SHP77 (cell line): ENCODE measurements around the gene CBL.
"Not testable (repeated sequence)": the region's sequence is repeated elsewhere in the genome, so short reads cannot be mapped to it uniquely, and the experiment has no call there.

Source experiments
- DNase-seq, 2 experiments: peaks; one replicate each; lab custom pipeline; 2025; lab: John Stamatoyannopoulos, UW

CBL gene

DNA sequence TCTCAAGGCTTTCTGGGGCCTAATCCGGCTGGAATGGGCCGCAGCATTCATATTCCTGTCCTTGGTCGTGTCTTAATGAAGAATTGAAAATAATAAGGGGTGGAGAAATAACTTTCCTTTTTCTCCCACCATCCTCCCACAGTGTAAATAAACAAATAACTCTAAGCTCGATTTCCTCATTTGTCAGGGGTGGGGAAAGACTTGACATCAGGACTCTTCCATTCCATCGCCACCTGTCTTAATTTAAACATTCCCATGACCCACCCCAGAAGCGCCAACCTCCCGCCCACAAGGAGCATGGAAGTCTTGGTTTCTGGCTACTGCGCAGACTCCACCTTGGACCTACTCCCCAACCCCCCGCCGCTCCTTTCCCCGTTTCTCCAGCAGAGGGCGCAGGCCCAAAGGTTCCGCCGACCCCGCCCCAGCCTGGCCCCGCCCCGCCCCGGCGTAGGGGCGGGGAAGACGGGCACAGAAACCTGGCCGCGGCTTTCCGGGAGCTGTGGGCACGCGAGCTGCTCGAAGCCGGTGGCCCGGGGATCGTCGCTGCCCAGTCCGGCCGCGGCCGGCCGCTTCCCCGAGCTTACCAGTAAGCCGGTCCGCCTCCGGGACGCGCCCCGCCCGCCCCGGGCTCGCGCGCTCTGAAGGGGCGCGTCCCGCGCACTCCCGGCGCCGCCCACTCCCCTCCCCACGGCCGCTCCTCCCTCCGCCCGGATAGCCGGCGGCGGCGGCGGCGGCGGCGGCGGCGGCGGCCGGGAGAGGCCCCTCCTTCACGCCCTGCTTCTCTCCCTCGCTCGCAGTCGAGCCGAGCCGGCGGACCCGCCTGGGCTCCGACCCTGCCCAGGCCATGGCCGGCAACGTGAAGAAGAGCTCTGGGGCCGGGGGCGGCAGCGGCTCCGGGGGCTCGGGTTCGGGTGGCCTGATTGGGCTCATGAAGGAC lies at the start of gene CBL:
CBL (plus strand) TSS at position 766 of the 937 bp plus-strand sequence; CDS start at position 845, 79 bp downstream.
- DNase-seq: peak; percentile 85 to 87

DNA sequence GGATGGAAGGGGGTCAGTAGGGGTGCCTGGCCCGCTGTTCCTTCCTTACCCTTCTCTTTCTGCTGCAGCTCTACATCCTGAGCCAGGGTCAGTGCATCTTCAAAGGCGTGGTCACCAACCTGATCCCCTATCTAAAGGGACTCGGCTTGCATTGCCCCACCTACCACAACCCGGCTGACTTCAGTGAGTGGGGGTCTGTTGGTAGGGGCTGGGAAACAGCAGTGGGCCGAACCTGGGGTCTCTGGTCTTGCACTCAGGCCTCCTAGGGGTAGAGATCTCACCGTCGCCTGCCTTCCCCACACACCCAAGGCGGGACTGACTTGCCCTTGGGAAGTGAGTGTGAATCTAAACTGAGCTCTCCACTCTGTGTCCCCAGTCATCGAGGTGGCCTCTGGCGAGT lies 49.6 kb upstream of the CBL start:
- DNase-seq: no peak

DNA sequence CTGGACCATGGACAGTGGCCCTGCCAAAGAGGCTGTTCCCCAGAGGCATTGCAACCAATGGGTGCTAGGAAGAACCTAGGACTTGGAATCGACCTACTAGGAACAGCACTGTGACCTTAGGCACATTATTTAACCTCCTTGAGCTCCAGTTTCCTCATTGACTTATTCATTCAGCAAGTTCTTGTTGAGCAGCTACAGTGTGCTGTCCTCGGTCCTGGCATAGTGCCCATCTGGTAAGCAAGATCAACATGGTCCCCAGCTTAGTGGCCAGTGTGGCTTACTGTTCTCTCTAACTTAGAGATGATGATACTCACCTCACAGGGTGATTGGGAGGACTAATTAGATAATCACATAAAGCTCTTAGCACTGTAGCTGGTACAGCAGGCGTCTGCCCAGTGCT lies 49.1 kb upstream of the CBL start:
- DNase-seq: no peak

DNA sequence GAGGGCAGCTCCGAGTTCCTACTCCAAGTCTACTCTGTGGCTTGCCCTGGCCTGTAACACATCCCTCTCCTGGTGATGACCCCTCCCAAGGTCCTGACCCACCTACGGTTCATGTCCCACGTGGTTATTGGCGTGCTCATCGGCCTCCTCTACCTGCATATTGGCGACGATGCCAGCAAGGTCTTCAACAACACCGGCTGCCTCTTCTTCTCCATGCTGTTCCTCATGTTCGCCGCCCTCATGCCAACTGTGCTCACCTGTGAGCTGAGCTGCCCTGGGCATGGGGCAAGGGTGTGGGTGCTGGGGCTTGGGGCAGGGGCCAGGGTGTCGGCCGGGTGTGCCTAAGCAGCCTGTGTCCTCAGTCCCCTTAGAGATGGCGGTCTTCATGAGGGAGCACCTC lies 47.7 kb upstream of the CBL start:
- DNase-seq: no peak

DNA sequence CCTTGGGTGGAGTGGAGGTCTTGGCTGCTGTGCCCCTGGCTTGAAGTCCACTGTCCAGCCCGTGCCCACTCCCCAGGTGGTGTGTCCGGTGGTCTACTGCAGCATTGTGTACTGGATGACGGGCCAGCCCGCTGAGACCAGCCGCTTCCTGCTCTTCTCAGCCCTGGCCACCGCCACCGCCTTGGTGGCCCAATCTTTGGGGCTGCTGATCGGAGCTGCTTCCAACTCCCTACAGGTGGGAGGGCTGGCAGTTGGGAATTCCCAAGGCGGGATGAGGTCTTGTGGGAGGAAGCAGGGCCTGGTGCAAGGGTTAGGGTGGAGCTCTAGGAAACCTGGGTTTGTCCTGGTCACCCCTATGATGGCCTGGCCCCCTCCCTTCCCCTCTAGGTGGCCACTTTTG lies 46.0 kb upstream of the CBL start:
- DNase-seq: no peak

DNA sequence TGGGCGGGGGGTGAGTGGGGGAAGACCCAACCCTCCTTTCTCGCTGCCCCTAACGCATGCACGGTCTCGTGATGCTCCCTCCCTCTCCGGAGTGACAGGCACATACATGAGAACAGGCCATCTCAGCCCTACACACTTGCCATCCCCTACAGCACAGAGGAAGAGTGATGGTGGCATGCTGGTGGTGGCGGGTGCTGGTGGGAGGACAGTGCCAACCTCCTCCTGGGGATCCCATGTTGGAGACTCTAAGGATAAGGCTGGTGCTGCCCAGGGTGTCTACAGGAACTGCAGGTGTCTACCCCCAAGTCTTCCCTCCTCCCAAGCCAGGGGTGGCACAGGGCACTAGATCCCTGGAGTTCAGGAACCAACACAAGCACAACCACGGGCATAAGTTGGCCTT lies 44.3 kb upstream of the CBL start:
- no peak for DNase-seq

DNA sequence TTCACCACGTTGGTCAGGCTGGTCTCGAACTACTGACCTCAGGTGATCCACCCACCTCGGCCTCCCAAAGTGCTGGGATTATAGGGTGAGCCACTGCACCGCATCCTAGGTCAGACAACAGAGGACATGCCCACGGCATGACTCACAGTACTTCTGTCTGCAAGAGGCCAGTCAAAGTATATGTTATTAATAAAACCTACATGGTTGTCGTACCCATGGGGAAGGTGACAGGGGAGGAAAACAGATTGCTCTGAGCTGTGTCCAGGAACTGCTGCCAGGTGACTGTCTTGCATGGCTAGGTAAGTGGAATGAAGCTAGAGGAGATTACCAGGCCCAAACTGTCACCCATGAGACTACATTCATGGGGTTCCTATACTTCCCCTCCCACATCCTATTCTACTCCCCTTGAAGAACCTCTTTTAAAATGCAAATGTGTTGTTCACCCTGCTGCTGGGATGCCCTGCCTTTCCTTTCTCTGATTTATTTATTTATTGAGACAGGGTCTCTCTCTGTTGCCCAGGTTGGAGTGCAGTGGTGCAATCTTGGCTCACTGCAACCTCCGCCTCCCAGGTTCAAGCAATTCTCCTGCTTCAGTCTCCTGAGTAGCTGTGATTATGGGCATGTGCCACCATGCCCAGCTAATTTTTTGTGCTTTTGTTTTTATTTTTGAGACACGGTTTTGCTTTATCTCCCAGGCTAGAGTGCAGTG lies 39.6 kb upstream of the CBL start:
- DNase-seq: no peak

- not testable (repeated sequence) for DNase-seq
Observed at GRCh38 chr11:119167077-119167458, 39.1 kb upstream of the CBL start.

DNA sequence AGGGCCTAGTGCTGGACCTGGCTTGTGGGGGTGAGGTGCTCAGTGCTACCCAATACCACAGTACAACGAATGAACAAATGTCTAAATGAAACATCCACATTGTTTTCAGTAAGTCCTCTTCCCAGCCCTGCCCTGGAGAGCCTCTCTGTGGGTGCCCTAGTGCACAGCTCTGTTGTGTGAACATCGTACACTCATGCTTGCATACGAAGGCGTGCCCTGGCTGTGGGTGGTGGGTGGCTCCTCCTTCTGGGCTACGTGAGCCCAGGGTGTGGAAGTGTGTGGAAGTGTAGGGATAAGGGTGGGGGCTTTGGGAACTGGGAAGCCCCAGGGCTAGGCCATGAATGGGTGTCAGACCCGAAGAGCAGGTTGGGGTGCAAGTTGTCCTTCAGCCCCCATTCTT lies 38.2 kb upstream of the CBL start:
- DNase-seq: no peak

DNA sequence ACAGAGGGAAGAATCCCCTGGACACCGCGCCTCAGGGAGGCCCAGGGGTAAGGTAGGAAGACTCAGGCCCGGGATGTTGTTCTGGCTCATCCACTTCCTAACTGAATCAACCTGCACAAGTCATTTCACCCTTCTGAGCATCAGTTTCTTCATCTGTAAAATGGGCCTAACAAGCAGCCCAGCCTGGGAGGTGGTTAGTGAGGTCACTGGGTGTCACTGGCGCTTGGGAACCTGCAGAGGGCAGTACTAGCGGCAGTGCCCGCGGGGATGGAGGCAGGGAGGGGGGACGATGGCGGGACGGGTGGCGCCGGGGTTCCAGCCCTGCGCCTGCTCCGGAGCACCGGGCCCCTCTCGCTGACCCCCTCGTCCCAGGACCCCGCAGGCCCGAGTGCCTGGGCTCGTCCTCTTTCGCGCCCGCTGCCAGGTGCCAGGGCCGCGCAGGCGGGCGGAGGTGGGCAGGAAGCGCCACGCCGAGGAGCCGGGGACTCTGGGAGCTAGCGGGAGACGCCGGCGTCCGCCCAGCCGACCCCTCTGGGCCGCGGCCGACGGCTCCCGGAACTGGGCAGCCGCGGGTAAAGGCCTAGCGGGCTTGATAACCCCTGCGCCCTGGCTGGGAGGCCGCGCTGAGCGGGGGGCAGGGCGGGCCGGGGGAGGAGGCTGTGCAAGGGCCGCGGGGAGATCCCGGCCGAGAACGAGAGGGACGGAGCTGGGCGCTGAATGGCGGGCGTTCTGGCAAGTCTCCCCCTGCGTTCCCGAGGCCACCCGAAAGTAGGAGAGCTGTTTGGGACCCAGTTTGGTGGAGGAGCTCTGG lies 37.5 kb upstream of the CBL start, which contains the start of gene NLRX1:
NLRX1 (plus strand) TSS at position 255 of the 811 bp plus-strand sequence. CDS start 2,679 bp downstream, outside the sequence.
- peak; percentile 74 to 79 for DNase-seq

DNA sequence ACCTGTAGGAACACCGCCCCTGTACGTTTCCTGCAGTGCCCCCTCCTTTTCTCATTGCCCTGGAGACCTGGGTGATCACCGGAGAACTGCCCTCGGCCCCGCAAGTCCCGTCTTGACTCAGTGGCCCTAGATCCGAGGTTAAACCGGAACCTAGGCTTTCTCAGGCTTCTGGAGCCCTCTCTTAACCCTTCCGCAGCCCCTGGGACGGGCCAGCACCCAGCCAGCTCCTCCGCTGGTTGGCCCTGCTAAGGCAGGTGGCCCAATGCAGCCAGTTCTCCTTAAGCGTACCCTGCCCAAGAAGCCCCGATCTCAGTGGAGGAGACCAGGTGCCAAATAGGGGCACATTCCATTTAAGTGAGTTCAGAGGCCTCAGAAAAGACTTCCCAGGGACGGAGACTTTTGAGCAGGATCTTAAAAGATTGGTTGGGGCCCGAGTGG lies 36.8 kb upstream of the CBL start:
- no peak for DNase-seq

DNA sequence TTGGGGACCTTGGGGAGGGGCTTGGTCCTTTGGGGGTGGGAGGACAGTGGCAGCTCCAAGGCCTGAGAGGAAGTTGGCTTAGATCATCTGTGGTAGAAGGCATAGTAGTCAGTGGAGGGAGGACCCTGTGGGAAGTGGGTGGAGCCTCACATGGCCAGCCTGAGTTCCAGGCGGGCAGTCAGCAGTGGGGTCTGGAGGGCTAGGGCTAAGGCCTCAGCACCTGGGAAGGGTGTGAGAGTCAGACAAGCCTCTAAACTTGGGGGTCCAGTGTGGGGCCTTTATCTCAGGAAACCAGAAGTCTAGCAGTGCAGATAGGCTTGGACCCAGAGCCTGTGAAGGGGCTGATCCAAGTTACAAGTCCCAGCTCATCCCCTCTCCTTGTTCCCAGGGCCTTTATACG lies 33.6 kb upstream of the CBL start:
- no peak for DNase-seq

GRCh38 chr11:119173453-119173852 lies 32.7 kb upstream of the CBL start:
- DNase-seq: no peak

DNA sequence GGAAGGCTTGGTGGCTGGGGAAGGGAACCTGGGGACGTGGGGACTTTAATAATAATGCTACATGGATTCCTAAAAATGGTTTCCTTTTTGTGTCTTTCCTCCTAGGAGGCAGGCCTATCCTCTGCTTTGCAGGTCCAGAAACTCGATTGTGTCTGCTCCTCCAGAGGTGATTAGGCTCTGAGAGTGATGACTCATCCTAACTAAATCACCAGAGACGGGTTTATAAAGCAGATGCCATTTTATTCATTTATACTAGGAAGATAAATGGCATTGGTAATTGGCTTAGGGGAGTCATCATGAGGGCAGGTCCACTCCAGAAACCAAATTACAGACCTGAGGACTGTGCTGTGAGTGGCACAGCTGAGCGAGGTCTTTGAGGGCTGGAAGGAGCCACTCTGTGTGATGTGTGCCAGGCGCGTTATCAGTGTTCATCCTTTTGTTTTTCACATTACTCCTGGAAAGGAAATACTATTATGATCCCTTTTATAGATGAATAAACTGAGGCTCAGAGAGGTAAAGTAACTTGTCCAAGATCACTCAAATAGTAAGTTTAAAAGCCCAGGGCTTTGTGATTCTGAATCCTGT lies 30.6 kb upstream of the CBL start:
- peak; percentile 33 to 40 for DNase-seq

GRCh38 chr11:119178166-119178680 lies 27.9 kb upstream of the CBL start:
- DNase-seq: no peak

DNA sequence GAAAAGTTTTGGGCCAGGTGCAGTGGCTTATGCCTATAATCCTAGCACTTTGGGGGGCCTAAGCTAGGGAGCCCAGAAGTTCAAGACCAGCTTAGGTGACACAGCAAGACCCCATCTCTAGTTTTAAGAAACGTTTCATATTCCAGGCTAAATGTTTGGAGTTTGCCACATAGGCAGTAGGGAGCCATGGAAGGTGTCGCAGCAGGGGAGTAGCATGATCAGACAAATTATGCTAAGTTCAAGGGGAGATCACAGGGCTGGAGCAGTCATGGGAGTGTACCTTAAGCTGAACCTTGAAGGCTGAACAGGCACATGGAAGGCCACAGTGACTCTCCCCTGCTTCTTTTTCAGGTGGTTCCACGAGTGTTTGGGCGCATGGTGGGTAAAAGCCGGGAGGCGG lies 26.8 kb upstream of the CBL start:
- no peak for DNase-seq

GRCh38 chr11:119179983-119180382 lies 26.2 kb upstream of the CBL start:
- DNase-seq: peak; percentile 93 to 96

DNA sequence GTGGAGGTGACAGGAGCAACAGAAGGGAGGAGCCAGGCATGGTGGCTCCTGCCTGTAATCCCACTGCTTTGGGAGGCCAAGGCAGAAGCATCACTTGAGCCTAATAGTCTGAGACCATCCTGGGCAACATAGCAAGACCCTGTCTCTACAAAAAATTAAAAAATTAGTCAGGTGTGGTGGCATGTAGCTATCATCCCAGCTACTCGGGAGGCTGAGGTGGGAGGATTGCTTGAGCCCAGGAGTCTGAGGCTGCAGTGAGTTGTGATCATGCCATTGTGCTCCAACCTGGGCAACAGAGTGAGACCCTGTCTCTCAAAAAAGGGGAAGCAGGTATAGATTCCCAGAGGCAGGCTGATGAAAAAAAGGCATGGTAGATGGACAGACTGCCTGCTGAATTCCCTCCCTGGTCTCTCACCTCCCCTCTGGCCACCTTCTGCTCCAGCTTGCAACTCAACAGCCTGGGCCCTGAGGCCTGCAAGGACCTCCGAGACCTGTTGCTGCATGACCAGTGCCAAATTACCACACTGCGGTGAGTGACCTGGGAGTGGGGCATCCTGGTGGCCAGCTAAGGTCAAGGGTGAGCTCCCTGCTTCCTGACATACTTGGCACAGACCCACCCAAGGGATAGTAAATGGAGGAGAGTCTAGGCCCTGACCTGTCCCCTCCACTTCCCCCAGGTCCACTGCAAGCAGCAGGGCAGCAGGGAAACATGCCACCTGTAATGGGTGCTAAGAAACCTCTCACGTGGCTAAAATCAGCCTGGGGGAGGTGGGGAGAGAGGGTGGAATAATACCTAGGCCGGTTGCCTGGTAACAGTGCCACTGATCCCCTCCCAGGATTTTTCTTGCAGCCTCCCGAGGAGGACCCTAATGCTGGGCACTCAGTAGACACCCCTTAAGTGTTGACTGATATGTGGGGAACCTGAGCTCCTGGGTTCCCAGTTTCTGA lies 25.1 kb upstream of the CBL start:
- no peak for DNase-seq

DNA sequence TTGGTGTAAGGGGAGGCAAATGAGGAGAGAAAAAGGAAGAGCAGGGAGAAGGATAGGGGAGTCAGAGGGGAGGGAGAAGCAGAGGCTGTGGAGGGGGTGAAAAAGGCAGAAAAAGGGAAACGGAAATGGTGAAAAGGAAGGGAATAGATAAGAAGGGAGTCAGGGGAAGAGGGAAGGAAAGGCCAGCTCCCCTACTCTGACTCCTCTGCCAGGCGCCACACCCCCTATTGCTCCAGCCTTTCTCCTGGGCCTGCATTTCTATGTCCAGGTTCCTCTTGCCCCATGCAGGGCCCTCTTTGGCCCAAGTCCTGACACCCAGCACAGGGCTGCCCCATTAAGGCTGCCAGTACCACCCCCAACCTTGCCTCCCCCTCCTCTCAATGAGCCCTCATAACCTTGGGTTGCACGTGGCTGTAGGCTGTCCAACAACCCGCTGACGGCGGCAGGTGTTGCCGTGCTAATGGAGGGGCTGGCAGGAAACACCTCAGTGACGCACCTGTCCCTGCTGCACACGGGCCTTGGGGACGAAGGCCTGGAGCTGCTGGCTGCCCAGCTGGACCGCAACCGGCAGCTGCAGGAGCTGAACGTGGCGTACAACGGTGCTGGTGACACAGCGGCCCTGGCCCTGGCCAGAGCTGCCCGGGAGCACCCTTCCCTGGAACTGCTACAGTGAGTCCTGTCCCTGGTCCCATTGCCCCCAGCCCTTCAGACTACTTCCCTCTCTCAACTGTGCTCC lies 24.3 kb upstream of the CBL start:
- DNase-seq: peak; percentile 76 to 85

GRCh38 chr11:119184399-119184798 lies 21.7 kb upstream of the CBL start:
- not testable (repeated sequence) for DNase-seq
